ENCODE results near the gene CACNG4. TPM values are rescaled to one million over a fixed set of nuclear protein-coding genes. Genes with fewer than 3 reads are reported as not detected.

The CACNG4 gene
- total and polyA plus RNA-seq, 2 experiments from 2014 or later, result 1.6 to 4.1 TPM

GRCh38 chr17:66975188-66975587 lies 10.7 kb downstream of the CACNG4 start (continued):
- TF ChIP-seq ZNF331 (CRISPR knock-in tag; IDR thresholded peaks at IDR 0.05; ENCODE audit: low read depth), result no peak
- no peak for TF ChIP-seq JUNB (IDR thresholded peaks at IDR 0.05; ENCODE audit: unreplicated experiment)
- TF ChIP-seq NANOG (IDR thresholded peaks at IDR 0.05; ENCODE audit: borderline replicate concordance), result no peak

- Histone ChIP-seq H3K4me3 (no peak overlapping the region), H3K27ac (ENCODE audit: low read depth) (no peak overlapping the region), H3K27me3 (ENCODE audit: insufficient read depth) (no peaks in the 10 kb centered on the region), H4K20me1 (replicated peaks; ENCODE audit: insufficient read depth) (no peaks in the 10 kb centered on the region), H3K79me2 (replicated peaks; ENCODE audit: insufficient read depth) (no peaks in the 10 kb centered on the region), H3K9me2 (ENCODE audit: insufficient read depth) (no peaks in the 10 kb centered on the region), H2AFZ (no peak overlapping the region), H3K36me3 (ENCODE audit: insufficient read depth) (no peaks in the 10 kb centered on the region), H3K4me1 (ENCODE audit: insufficient read depth) (no peaks in the 10 kb centered on the region), H3F3A (replicated peaks; ENCODE audit: low read depth) (no peaks in the 10 kb centered on the region), H3K4me2 (no peak overlapping the region)
- TF ChIP-seq CTCF (conservative IDR thresholded peaks at IDR 0.05; ENCODE audit: low read depth in 2 of 2) (peak; percentile 55 to 78), CREB1 (CRISPR knock-in tag; IDR thresholded peaks at IDR 0.05; ENCODE audit: low read depth) (no peak), REST (IDR thresholded peaks at IDR 0.05; ENCODE audit: unreplicated experiment) (no peak), EZH2 (IDR thresholded peaks at IDR 0.05; ENCODE audit: low read depth, unreplicated experiment) (no peak), JUNB (IDR thresholded peaks at IDR 0.05; ENCODE audit: unreplicated experiment) (no peak)
- Mint-ChIP-seq H3K27me3 (ENCODE audit: insufficient read depth, low read depth, poor library complexity) (peaks cover 7% of the 10 kb centered on the region), H3K9me3 (no peaks in the 10 kb centered on the region), H3K4me1 (peaks cover 8% of the 10 kb centered on the region), H3K36me3 (ENCODE audit: low read depth) (no peaks in the 10 kb centered on the region), H3K4me3 (no peak overlapping the region), H3K27ac (no peak overlapping the region)
- ATAC-seq, result peak; percentile 87
- DNase-seq (ENCODE audit: low spot score), result peak; percentile 75
These were observed 11.3 kb downstream of the CACNG4 start for GRCh38 chr17:66975614-66976378.

- Histone ChIP-seq H3K4me2 (no peak overlapping the region), H3K9me2 (ENCODE audit: insufficient read depth) (no peaks in the 10 kb centered on the region), H3K4me3 (no peak overlapping the region), H2AFZ (no peak overlapping the region), H3K79me2 (replicated peaks; ENCODE audit: insufficient read depth) (no peaks in the 10 kb centered on the region), H3K27me3 (ENCODE audit: insufficient read depth) (no peaks in the 10 kb centered on the region), H4K20me1 (replicated peaks; ENCODE audit: insufficient read depth) (no peaks in the 10 kb centered on the region), H3K27ac (ENCODE audit: low read depth) (no peak overlapping the region), H3K4me1 (ENCODE audit: insufficient read depth) (no peaks in the 10 kb centered on the region), H3K36me3 (ENCODE audit: insufficient read depth) (no peaks in the 10 kb centered on the region), H3F3A (replicated peaks; ENCODE audit: low read depth) (no peaks in the 10 kb centered on the region)
- ATAC-seq (no peak), DNase-seq (ENCODE audit: low spot score) (no peak)
- Mint-ChIP-seq H3K36me3 (ENCODE audit: low read depth) (no peaks in the 10 kb centered on the region), H3K27ac (no peak overlapping the region), H3K4me3 (no peak overlapping the region), H3K4me1 (peaks cover 8% of the 10 kb centered on the region), H3K27me3 (ENCODE audit: insufficient read depth, low read depth, poor library complexity) (peaks cover 7% of the 10 kb centered on the region), H3K9me3 (no peaks in the 10 kb centered on the region)
- no peak for TF ChIP-seq CTCF (conservative IDR thresholded peaks at IDR 0.05; ENCODE audit: low read depth in 2 of 2)
These were observed 11.8 kb downstream of the CACNG4 start for GRCh38 chr17:66976379-66976663.

Measured in GM23338 (cell line).